Loucy (cell line): ENCODE data around the gene DCUN1D5.
A peak's percentile ranks its signal among the peaks of the same experiment; 100 is the strongest.

Source experiments
- H2AFZ ChIP-seq: fragments of 200-600 bp; sonication (generic); 2 replicates; pipeline ENCODE4 v1.6.0; 2016; ENCODE audit warnings: antibody characterized with exemption, mild to moderate bottlenecking, low read length, moderate library complexity
- H3F3A ChIP-seq: fragments of 200-600 bp; 2 replicates; pipeline ENCODE4 v1.6.0; 2016; ENCODE audit warnings: antibody characterized with exemption, low read depth, mild to moderate bottlenecking
- H3K27me3 ChIP-seq: fragments of 200-600 bp; sonication (generic); 2 replicates; pipeline ENCODE4 v1.6.1; 2014; ENCODE audit warnings: low read length, mild to moderate bottlenecking; ENCODE audit not compliant: insufficient read depth, poor library complexity, severe bottlenecking
- H3K36me3 ChIP-seq: fragments of 200-600 bp; sonication (generic); 2 replicates; pipeline ENCODE4 v1.6.1; 2016; ENCODE audit warnings: low read length; ENCODE audit not compliant: insufficient read depth
- H3K4me1 ChIP-seq: fragments of 200-600 bp; sonication (generic); 2 replicates; pipeline ENCODE4 v1.5.1; 2014; ENCODE audit warnings: low read length, mild to moderate bottlenecking; ENCODE audit not compliant: insufficient read depth, poor library complexity, severe bottlenecking
- H3K4me2 ChIP-seq: fragments of 200-600 bp; sonication (generic); 2 replicates; pipeline ENCODE4 v1.6.0; 2014; ENCODE audit warnings: antibody characterized with exemption, low read length, low read depth, mild to moderate bottlenecking; ENCODE audit not compliant: poor library complexity, severe bottlenecking
- H3K4me3 ChIP-seq: fragments of 200-600 bp; sonication (generic); 2 replicates; pipeline ENCODE4 v1.5.1; 2014; ENCODE audit warnings: low read length, mild to moderate bottlenecking, mixed read lengths; ENCODE audit not compliant: poor library complexity, severe bottlenecking
- H3K79me2 ChIP-seq: fragments of 200-600 bp; sonication (generic); 2 replicates; pipeline ENCODE4 v1.6.1; 2014; ENCODE audit warnings: low read length; ENCODE audit not compliant: insufficient read depth
- H3K9ac ChIP-seq: fragments of 200-600 bp; sonication (generic); 2 replicates; pipeline ENCODE4 v1.6.0; 2014; ENCODE audit warnings: mild to moderate bottlenecking, low read depth, low read length, moderate library complexity; ENCODE audit not compliant: poor library complexity, severe bottlenecking
- H3K9me2 ChIP-seq: fragments of 200-600 bp; sonication (generic); replicated peaks from 2 replicates; pipeline ENCODE4 v1.6.1; 2016; ENCODE audit warnings: low read depth, low read length, mixed read lengths
- H3K9me3 ChIP-seq: fragments of 200-600 bp; sonication (generic); 2 replicates; pipeline ENCODE4 v1.6.1; 2014; ENCODE audit warnings: mild to moderate bottlenecking, antibody characterized with exemption, low read length, low read depth; ENCODE audit not compliant: insufficient read depth
- H4K20me1 ChIP-seq: fragments of 200-600 bp; sonication (generic); 2 replicates; pipeline ENCODE4 v1.6.0; 2014; ENCODE audit warnings: antibody characterized with exemption, low read length, mild to moderate bottlenecking; ENCODE audit not compliant: insufficient read depth, poor library complexity, severe bottlenecking
- CTCF ChIP-seq: fragments of 200-600 bp; sonication (generic); conservative IDR thresholded peaks from 2 replicates; pipeline ENCODE4 v1.5.1; 2014; ENCODE audit warnings: mild to moderate bottlenecking, antibody characterized with exemption, low read length
- EZH2phosphoT487 ChIP-seq: fragments of 200-600 bp; IDR thresholded peaks from 2 replicates; pipeline ENCODE4 v1.6.1; 2018; ENCODE audit warnings: antibody characterized with exemption, mild to moderate bottlenecking, moderate library complexity, borderline replicate concordance

DCUN1D5 gene

GRCh38 chr11:103091801-103092524, at the start of gene DCUN1D5:
Gene DCUN1D5, minus strand, starts transcription at chr11:103092160. Its CDS starts 288 bp downstream, at chr11:103091872.
- H3K4me1 ChIP-seq = peaks cover 45% of the 10 kb centered on the region
- no peaks in the 10 kb centered on the region for H3K9me3 ChIP-seq
- H3K36me3 ChIP-seq = no peaks in the 10 kb centered on the region
- peaks cover 44% of the 10 kb centered on the region for H3K27me3 ChIP-seq
- TF ChIP-seq CTCF (no peak), EZH2phosphoT487 (no peak)
- peak within 1 kb of the TSS; percentile 85 for H3K4me3 ChIP-seq
- peak within 1 kb of the TSS; percentile 94 for H2AFZ ChIP-seq
- H4K20me1 ChIP-seq = peaks cover 31% of the 10 kb centered on the region
- H3K4me2 ChIP-seq = peak within 1 kb of the TSS; percentile 90
- no peaks in the 10 kb centered on the region for H3F3A ChIP-seq
- peak within 1 kb of the TSS; percentile 90 for H3K9ac ChIP-seq
- H3K79me2 ChIP-seq = peaks cover 49% of the 10 kb centered on the region
- no peaks in the 10 kb centered on the region for H3K9me2 ChIP-seq

- Histone ChIP-seq H4K20me1 (no peaks in the 10 kb centered on the region), H3K4me1 (no peaks in the 10 kb centered on the region), H3K27me3 (no peaks in the 10 kb centered on the region), H3F3A (no peaks in the 10 kb centered on the region), H3K9me2 (no peaks in the 10 kb centered on the region), H3K4me2 (no peak overlapping the region), H3K4me3 (no peak overlapping the region), H3K9ac (no peak overlapping the region), H3K79me2 (no peaks in the 10 kb centered on the region), H3K36me3 (no peaks in the 10 kb centered on the region), H3K9me3 (no peaks in the 10 kb centered on the region), H2AFZ (no peak overlapping the region)
- TF ChIP-seq CTCF (no peak), EZH2phosphoT487 (no peak)
Observed at GRCh38 chr11:103125462-103125861, 33.5 kb upstream of the DCUN1D5 start.

GRCh38 chr11:103114836-103115235, 22.9 kb upstream of the DCUN1D5 start:
- Histone ChIP-seq H3K9ac (no peak overlapping the region), H3K9me2 (no peaks in the 10 kb centered on the region), H3K79me2 (no peaks in the 10 kb centered on the region), H4K20me1 (no peaks in the 10 kb centered on the region), H3K27me3 (no peaks in the 10 kb centered on the region), H2AFZ (no peak overlapping the region), H3K4me1 (peaks cover under 1% of the 10 kb centered on the region), H3K4me3 (no peak overlapping the region), H3F3A (no peaks in the 10 kb centered on the region; the same call in 1 of the 2 replicates), H3K36me3 (no peaks in the 10 kb centered on the region), H3K9me3 (no peaks in the 10 kb centered on the region), H3K4me2 (no peak overlapping the region)
- TF ChIP-seq CTCF = no peak
- TF ChIP-seq EZH2phosphoT487 = no peak
